Prostate gland (tissue), 2 donors: ENCODE data around the gene NR2C2.

Experiments used
- POLR2A ChIP-seq: fragments of 450-650 bp; IDR thresholded peaks from one replicate; pipeline ENCODE4 v1.6.1; 2016; ENCODE audit warnings: antibody characterized with exemption, mild to moderate bottlenecking
- TF ChIP-seq, protein P1 (sequence below), 4 experiments: fragments of 200-600 bp in 2 of 4; fragments of 450-650 bp in 2 of 4; sonication (generic) in 2 of 4; IDR thresholded peaks; 1 replicate in 3 of 4; 2 replicates in 1 of 4; pipeline ENCODE4 v1.5.1; 2016 to 2019; ENCODE audit warnings: antibody characterized with exemption in 4 of 4, mild to moderate bottlenecking in 2 of 4, moderate library complexity in 2 of 4

DNA sequence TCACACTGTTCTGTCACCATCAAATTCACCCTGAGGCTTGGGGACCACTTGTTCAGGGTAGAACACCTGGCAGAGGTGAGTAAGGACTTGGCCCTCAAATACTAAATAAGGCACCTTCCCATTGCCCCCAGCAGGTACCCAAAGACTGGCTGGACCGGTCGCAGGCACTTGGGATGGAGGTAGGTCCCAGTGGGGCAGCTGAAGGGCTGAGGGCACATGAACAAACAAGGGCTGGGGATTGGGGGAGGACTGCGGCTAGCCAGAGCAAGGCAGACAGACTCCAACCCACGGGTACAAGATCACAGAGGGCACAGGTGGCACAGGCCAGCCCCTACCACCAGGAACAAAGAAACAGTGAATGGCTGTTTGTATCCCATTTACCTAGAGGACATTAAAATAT lies 115.9 kb downstream of the NR2C2 start:
- TF ChIP-seq, protein P1, sequence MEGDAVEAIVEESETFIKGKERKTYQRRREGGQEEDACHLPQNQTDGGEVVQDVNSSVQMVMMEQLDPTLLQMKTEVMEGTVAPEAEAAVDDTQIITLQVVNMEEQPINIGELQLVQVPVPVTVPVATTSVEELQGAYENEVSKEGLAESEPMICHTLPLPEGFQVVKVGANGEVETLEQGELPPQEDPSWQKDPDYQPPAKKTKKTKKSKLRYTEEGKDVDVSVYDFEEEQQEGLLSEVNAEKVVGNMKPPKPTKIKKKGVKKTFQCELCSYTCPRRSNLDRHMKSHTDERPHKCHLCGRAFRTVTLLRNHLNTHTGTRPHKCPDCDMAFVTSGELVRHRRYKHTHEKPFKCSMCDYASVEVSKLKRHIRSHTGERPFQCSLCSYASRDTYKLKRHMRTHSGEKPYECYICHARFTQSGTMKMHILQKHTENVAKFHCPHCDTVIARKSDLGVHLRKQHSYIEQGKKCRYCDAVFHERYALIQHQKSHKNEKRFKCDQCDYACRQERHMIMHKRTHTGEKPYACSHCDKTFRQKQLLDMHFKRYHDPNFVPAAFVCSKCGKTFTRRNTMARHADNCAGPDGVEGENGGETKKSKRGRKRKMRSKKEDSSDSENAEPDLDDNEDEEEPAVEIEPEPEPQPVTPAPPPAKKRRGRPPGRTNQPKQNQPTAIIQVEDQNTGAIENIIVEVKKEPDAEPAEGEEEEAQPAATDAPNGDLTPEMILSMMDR (IDR thresholded peaks at IDR 0.05) = no peak
- TF ChIP-seq POLR2A = no peak
